ENCODE data around the gene IGSF6.
"Not testable (repeated sequence)": the region's sequence is repeated elsewhere in the genome, so short reads cannot be mapped to it uniquely, and the experiment has no call there.

IGSF6 gene

DNA sequence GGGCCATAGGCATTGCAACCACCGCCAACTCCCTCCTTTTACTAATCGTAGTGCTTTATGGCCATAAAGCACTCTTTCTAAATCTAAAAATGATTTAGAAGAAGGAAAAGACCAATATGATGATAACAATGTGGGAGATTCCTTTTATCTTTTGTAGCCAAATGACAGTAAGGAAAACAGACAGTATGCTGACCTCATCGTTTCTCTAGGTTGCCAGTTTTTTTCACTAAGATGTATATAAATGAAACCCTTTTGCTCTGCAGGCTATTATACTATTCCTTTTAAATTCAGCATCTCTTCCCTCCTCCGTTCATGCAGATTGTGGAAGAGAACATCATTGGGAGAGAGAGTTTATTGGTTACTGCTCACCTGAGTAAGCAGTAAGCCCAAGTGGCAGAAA is 36.7 kb upstream of the IGSF6 start:
- H3K36me3 ChIP-seq (ENCODE audit: control insufficient read depth, insufficient read depth, low read length) = no peaks in the 10 kb centered on the region
- no peak for DNase-seq (ENCODE audit: extremely low read depth, insufficient read length)
- no peak overlapping the region for H3K4me3 ChIP-seq (replicated peaks; ENCODE audit: low read depth, low read length)
- H3K27me3 ChIP-seq (replicated peaks; ENCODE audit: control insufficient read depth, insufficient read depth, low read length) = no peaks in the 10 kb centered on the region
- TF ChIP-seq, protein P1, sequence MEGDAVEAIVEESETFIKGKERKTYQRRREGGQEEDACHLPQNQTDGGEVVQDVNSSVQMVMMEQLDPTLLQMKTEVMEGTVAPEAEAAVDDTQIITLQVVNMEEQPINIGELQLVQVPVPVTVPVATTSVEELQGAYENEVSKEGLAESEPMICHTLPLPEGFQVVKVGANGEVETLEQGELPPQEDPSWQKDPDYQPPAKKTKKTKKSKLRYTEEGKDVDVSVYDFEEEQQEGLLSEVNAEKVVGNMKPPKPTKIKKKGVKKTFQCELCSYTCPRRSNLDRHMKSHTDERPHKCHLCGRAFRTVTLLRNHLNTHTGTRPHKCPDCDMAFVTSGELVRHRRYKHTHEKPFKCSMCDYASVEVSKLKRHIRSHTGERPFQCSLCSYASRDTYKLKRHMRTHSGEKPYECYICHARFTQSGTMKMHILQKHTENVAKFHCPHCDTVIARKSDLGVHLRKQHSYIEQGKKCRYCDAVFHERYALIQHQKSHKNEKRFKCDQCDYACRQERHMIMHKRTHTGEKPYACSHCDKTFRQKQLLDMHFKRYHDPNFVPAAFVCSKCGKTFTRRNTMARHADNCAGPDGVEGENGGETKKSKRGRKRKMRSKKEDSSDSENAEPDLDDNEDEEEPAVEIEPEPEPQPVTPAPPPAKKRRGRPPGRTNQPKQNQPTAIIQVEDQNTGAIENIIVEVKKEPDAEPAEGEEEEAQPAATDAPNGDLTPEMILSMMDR (IDR thresholded peaks at IDR 0.05; ENCODE audit: insufficient read depth, low read length, poor library complexity, severe bottlenecking) = no peak

DNA sequence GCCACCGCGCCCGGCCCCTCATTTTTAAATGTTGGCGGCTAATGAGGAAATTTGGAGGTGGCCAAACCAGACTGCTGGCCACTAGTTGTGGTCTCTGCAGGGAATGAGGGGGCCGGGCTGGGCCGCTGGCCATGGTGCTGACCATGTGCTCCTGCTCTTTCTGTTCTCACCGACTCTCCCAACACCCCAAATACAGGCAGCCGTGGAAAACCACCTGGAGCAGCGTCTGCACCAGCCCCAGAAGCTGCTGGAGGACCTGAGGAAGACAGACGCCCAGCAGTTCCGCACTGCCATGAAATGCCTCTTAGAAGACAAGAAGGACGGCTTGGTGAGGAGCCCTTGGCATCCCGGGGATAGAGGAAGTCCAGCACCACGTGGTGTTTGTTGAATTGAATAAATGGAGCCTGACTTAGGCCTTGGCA is 32.6 kb upstream of the IGSF6 start:
- H3K27me3 ChIP-seq (replicated peaks; ENCODE audit: control insufficient read depth, insufficient read depth, low read length) = no peaks in the 10 kb centered on the region
- no peak overlapping the region for H3K4me3 ChIP-seq (replicated peaks; ENCODE audit: low read depth, low read length)
- TF ChIP-seq, protein P1 (IDR thresholded peaks at IDR 0.05; ENCODE audit: insufficient read depth, low read length, poor library complexity, severe bottlenecking) = no peak
- H3K36me3 ChIP-seq (ENCODE audit: control insufficient read depth, insufficient read depth, low read length) = no peaks in the 10 kb centered on the region
- no peak for DNase-seq (ENCODE audit: extremely low read depth, insufficient read length)

DNA sequence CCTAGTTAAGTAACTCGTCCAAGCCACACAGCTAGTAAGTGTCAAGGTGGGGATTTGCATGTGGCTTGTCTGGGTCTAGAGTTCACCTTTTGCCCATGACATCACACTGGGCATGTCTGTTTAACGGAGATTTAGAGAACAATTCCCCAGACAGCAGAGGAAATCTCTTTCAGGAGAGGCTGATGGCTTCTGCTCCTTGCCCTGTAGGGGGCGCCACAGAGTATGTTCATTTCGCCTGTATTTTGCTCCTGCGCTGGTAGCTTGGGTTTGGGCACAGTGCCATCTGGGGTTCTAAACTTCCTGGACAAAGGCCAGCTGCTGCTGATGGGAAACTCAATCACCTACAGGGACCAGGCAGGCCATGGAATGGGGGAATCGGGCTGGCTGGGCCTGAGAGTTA is 31.8 kb upstream of the IGSF6 start:
- no peaks in the 10 kb centered on the region for H3K36me3 ChIP-seq (ENCODE audit: control insufficient read depth, insufficient read depth, low read length)
- DNase-seq (ENCODE audit: extremely low read depth, insufficient read length) = no peak
- TF ChIP-seq, protein P1 (IDR thresholded peaks at IDR 0.05; ENCODE audit: insufficient read depth, low read length, poor library complexity, severe bottlenecking) = peak; percentile 69
- H3K4me3 ChIP-seq (replicated peaks; ENCODE audit: low read depth, low read length) = no peak overlapping the region
- H3K27me3 ChIP-seq (replicated peaks; ENCODE audit: control insufficient read depth, insufficient read depth, low read length) = no peaks in the 10 kb centered on the region; the same call in 1 of the 2 replicates

DNA sequence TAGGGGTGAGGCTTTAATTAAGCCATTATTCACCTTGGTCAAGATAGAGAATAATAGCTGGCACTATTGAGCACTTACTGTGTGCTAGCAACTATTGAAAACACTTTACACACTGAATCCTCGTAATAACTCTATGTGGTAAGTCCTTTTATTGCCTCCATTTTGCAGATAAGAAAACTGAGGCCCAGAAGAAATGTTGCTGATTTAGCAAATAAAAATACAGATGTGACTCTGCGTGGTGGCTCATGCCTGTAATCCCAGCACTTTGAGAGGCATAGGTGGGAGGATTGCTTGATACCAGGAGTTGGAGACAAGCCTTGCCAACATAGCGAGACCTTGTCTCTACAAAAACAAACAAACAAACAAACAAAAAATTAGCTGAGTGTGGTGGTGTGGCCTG is 30.8 kb upstream of the IGSF6 start:
- TF ChIP-seq, protein P1 (IDR thresholded peaks at IDR 0.05; ENCODE audit: insufficient read depth, low read length, poor library complexity, severe bottlenecking) = no peak

DNA sequence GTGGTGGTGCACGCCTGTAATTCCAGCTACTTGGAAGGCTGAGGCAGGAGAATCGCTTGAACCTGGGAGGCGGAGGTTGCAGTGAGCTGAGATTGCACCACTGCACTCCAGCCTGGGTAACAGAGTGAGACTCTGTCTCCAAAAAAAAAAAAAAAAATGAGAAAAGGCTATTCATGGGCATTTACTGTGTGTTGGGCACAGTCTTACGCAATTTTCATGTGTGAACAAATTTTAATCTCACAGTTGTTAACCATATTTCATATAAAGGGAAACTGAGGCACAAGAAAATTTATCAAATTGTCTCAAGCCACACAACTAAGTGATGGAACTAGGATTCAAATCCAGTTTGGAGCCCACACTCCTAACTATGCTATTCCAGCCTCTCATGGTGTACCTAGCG is 28.3 kb upstream of the IGSF6 start:
- H3K27me3 ChIP-seq (replicated peaks; ENCODE audit: control insufficient read depth, insufficient read depth, low read length); H3K36me3 ChIP-seq (ENCODE audit: control insufficient read depth, insufficient read depth, low read length); H3K4me3 ChIP-seq (replicated peaks; ENCODE audit: low read depth, low read length); DNase-seq (ENCODE audit: extremely low read depth, insufficient read length): not testable (repeated sequence)

More for the DNA sequence above, 30.8 kb upstream of the IGSF6 start:
- DNase-seq (ENCODE audit: extremely low read depth, insufficient read length) = no peak
- H3K4me3 ChIP-seq (replicated peaks; ENCODE audit: low read depth, low read length) = no peak overlapping the region
- H3K27me3 ChIP-seq (replicated peaks; ENCODE audit: control insufficient read depth, insufficient read depth, low read length) = no peaks in the 10 kb centered on the region; the same call in 1 of the 2 replicates
- no peaks in the 10 kb centered on the region for H3K36me3 ChIP-seq (ENCODE audit: control insufficient read depth, insufficient read depth, low read length)

DNA sequence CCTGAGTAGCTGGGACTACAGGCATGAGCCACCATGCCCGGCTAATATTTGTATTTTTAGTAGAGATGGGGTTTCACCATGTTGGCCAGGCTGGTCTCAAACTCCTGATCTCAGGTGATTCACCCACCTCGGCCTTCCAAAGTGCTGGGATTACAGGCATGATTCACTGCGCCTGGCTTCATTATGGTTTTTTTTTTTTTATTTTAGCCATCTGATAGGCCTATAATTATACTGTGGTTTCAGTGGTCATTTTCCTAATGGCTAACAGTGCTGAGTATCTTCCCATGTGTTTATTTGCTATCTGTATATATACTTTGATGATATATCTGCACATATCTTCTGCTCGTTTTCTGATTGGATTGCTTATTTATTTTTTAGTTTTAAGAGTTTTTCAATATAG is 22.0 kb upstream of the IGSF6 start:
- not testable (repeated sequence) for H3K27me3 ChIP-seq (replicated peaks; ENCODE audit: control insufficient read depth, insufficient read depth, low read length); H3K36me3 ChIP-seq (ENCODE audit: control insufficient read depth, insufficient read depth, low read length); DNase-seq (ENCODE audit: extremely low read depth, insufficient read length); H3K4me3 ChIP-seq (replicated peaks; ENCODE audit: low read depth, low read length)

DNA sequence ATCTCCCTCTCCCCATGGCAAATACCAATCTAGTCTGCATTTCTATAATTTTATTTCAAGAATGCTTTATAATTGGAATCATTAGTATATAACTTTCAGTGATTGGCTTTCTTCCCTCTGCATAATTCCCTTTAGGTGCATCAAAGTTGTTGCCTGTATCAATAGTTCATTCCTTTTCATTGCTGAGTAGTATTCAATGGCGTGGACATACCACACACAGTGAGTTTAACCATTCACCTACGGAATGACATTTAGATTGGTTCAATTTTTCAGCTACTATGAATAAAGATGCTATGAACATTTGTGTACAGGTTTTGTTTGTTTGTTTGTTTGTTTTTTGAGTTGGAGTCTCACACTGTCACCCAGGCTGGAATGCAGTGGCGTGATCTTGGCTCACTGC is 21.1 kb upstream of the IGSF6 start:
- no peak for DNase-seq (ENCODE audit: extremely low read depth, insufficient read length)
- TF ChIP-seq, protein P1 (IDR thresholded peaks at IDR 0.05; ENCODE audit: insufficient read depth, low read length, poor library complexity, severe bottlenecking) = no peak
- Histone ChIP-seq H3K36me3 (ENCODE audit: control insufficient read depth, insufficient read depth, low read length) (no peaks in the 10 kb centered on the region), H3K27me3 (replicated peaks; ENCODE audit: control insufficient read depth, insufficient read depth, low read length) (no peaks in the 10 kb centered on the region; the same call in none of the 2 replicates), H3K4me3 (replicated peaks; ENCODE audit: low read depth, low read length) (no peak overlapping the region)
